HEK293 (cell line): ENCODE results near the gene CYP27B1.

Experiments used
- CTCF ChIA-PET: fragments of 350-600 bp; formaldehyde crosslinking; extraction: SDS; loops from one replicate; lab custom pipeline; 2021; ENCODE audit warnings: antibody characterized with exemption; lab: Yijun Ruan, JAX
- POLR2A ChIA-PET: fragments of 300-600 bp; formaldehyde crosslinking; extraction: SDS; loops from one replicate; lab custom pipeline; 2020; ENCODE audit warnings: antibody characterized with exemption, inconsistent platforms; lab: Yijun Ruan, JAX
- H3K27ac ChIP-seq: fragments of 200-500 bp; sonication (Bioruptor generic); 2 replicates; pipeline ENCODE4 v1.5.1; 2014; ENCODE audit warnings: low read depth, low read length, control low read depth, inconsistent platforms; ENCODE audit errors: extremely low read depth
- H3K36me3 ChIP-seq, 2 experiments: fragments of 200-500 bp in 1 of 2; sonication (Bioruptor generic) in 1 of 2; 1 replicate in 1 of 2; 2 replicates in 1 of 2; pipeline ENCODE4 v1.5.1; 2014 to 2017; ENCODE audit warnings: inconsistent platforms in 2 of 2, low read length in 2 of 2; ENCODE audit not compliant: control insufficient read depth in 2 of 2, insufficient read depth in 1 of 2
- H3K4me1 ChIP-seq: fragments of 200-500 bp; sonication (Bioruptor generic); 2 replicates; pipeline ENCODE4 v1.5.1; 2014; ENCODE audit warnings: mild to moderate bottlenecking, low read length, inconsistent platforms; ENCODE audit not compliant: control insufficient read depth, insufficient read depth
- H3K4me3 ChIP-seq: 2 replicates; pipeline ENCODE4 v1.5.1; 2011; ENCODE audit warnings: low read depth, mild to moderate bottlenecking, control low read depth, low read length, moderate library complexity
- H3K9me3 ChIP-seq: fragments of 200-500 bp; sonication (Bioruptor generic); 2 replicates; pipeline ENCODE4 v1.5.1; 2014; ENCODE audit warnings: low read depth, low read length, inconsistent platforms; ENCODE audit not compliant: control insufficient read depth, insufficient read depth
- ELK4 ChIP-seq: IDR thresholded peaks from 2 replicates; pipeline ENCODE4 v1.6.1; 2011; ENCODE audit warnings: mild to moderate bottlenecking, low read depth, low read length, borderline replicate concordance
- GFI1B ChIP-seq: fragments of 450-650 bp; formaldehyde crosslinking; IDR thresholded peaks from 2 replicates; pipeline ENCODE4 v1.5.1; 2016; ENCODE audit warnings: missing biosample characterization, missing genetic modification characterization
- IKZF3 ChIP-seq: fragments of 450-650 bp; IDR thresholded peaks from 2 replicates; pipeline ENCODE4 v1.5.0; 2018; ENCODE audit warnings: missing biosample characterization, mild to moderate bottlenecking, missing genetic modification characterization, moderate library complexity
- PATZ1 ChIP-seq: fragments of 450-650 bp; formaldehyde crosslinking; IDR thresholded peaks from 2 replicates; pipeline ENCODE4 v1.5.1; 2016; ENCODE audit warnings: missing biosample characterization, missing genetic modification characterization
- SP2 ChIP-seq: fragments of 450-650 bp; formaldehyde crosslinking; IDR thresholded peaks from 2 replicates; pipeline ENCODE4 v1.5.1; 2016; ENCODE audit warnings: missing biosample characterization, missing genetic modification characterization
- SP7 ChIP-seq: fragments of 450-650 bp; formaldehyde crosslinking; IDR thresholded peaks from 2 replicates; pipeline ENCODE4 v1.5.1; 2016; ENCODE audit warnings: missing biosample characterization, missing genetic modification characterization
- ZBTB10 ChIP-seq: fragments of 450-650 bp; formaldehyde crosslinking; IDR thresholded peaks from 2 replicates; pipeline ENCODE4 v1.5.1; 2016; ENCODE audit warnings: missing biosample characterization, missing genetic modification characterization
- ZBTB11 ChIP-seq: fragments of 450-650 bp; formaldehyde crosslinking; conservative IDR thresholded peaks from 2 replicates; pipeline ENCODE4 v1.5.1; 2016; ENCODE audit warnings: low read depth, missing biosample characterization, missing genetic modification characterization
- ZFHX2 ChIP-seq: fragments of 450-650 bp; formaldehyde crosslinking; conservative IDR thresholded peaks from 2 replicates; pipeline ENCODE4 v1.5.1; 2016; ENCODE audit warnings: missing biosample characterization, missing genetic modification characterization
- ZFP41 ChIP-seq: fragments of 450-650 bp; formaldehyde crosslinking; IDR thresholded peaks from 2 replicates; pipeline ENCODE4 v1.5.1; 2016; ENCODE audit warnings: missing biosample characterization, missing genetic modification characterization, borderline replicate concordance
- ZIC2 ChIP-seq: fragments of 450-650 bp; formaldehyde crosslinking; IDR thresholded peaks from 2 replicates; pipeline ENCODE4 v1.5.1; 2016; ENCODE audit warnings: missing biosample characterization, missing genetic modification characterization
- ZNF175 ChIP-seq: fragments of 450-650 bp; formaldehyde crosslinking; IDR thresholded peaks from 2 replicates; pipeline ENCODE4 v1.5.1; 2016; ENCODE audit warnings: missing biosample characterization, missing genetic modification characterization
- ZNF223 ChIP-seq: fragments of 450-650 bp; formaldehyde crosslinking; IDR thresholded peaks from 2 replicates; pipeline ENCODE4 v1.5.1; 2016; ENCODE audit warnings: missing biosample characterization, missing genetic modification characterization
- ZNF366 ChIP-seq: fragments of 450-650 bp; formaldehyde crosslinking; conservative IDR thresholded peaks from 2 replicates; pipeline ENCODE4 v1.5.1; 2016; ENCODE audit warnings: missing biosample characterization, missing genetic modification characterization
- ZNF398 ChIP-seq: fragments of 450-650 bp; formaldehyde crosslinking; IDR thresholded peaks from 2 replicates; pipeline ENCODE4 v1.5.1; 2017; ENCODE audit warnings: missing biosample characterization, missing genetic modification characterization
- ZNF639 ChIP-seq: fragments of 450-650 bp; formaldehyde crosslinking; IDR thresholded peaks from 2 replicates; pipeline ENCODE4 v1.5.1; 2016; ENCODE audit warnings: missing biosample characterization, missing genetic modification characterization
- ZXDB ChIP-seq: fragments of 450-650 bp; formaldehyde crosslinking; IDR thresholded peaks from 2 replicates; pipeline ENCODE4 v1.5.1; 2016; ENCODE audit warnings: missing biosample characterization, missing genetic modification characterization

CYP27B1 gene

GRCh38 chr12:57736741-57737466 lies 30.0 kb downstream of the CYP27B1 start (continued):
- TF ChIP-seq ZBTB10 (0 out of 2 replicates have a peak, but pooled peaks have one; percentile 39), ZNF175 (tag by site-specific recombination) (no peak), ZNF223 (tag by site-specific recombination) (0 out of 2 replicates have a peak, but pooled peaks have one; percentile 18), SP2 (tag by site-specific recombination) (peak; percentile 55), PATZ1 (tag by site-specific recombination) (peak; percentile 84), ZNF639 (0 out of 2 replicates have a peak, but pooled peaks have one; percentile 20), ZFHX2 (tag by site-specific recombination) (peak; percentile 45)

GRCh38 chr12:57735952-57736740 lies 30.7 kb downstream of the CYP27B1 start:
- H3K4me3 ChIP-seq: peak overlapping the region; percentile 27
- POLR2A ChIA-PET: interaction anchor here (0.5 to 1.6 kb wide), 5 partner anchors 9 to 103 kb away, joined by 6 to 8 read pairs (median 6); partner anchors contain the start of gene TSPAN31
- no peak overlapping the region for H3K27ac ChIP-seq
- CTCF ChIA-PET: interaction anchor here (0.5 to 4.8 kb wide), 16 partner anchors 11 to 507 kb away, joined by 3 to 55 read pairs (median 3); partner anchors contain the start of genes EEF1AKMT3 and METTL1
- H3K9me3 ChIP-seq: no peaks in the 10 kb centered on the region
- H3K4me1 ChIP-seq: peaks cover 6% of the 10 kb centered on the region; the same call in 1 of the 2 replicates
- H3K36me3 ChIP-seq: no peaks in the 10 kb centered on the region
- TF ChIP-seq PATZ1 (tag by site-specific recombination) (peak; percentile 88), ZNF366 (tag by site-specific recombination) (no peak), ZBTB11 (peak; percentile 47), SP7 (tag by site-specific recombination) (peak; percentile 80), ZFP41 (no peak), ELK4 (no peak), ZNF398 (tag by site-specific recombination) (peak; percentile 92), ZXDB (tag by site-specific recombination) (peak; percentile 32; the same call in 1 of the 2 replicates), GFI1B (tag by site-specific recombination) (no peak), IKZF3 (tag by site-specific recombination) (peak; percentile 87; the same call in 1 of the 2 replicates), ZIC2 (tag by site-specific recombination) (0 out of 2 replicates have a peak, but pooled peaks have one; percentile 8), ZFHX2 (tag by site-specific recombination) (peak; percentile 86)
